B cell (primary cell): ENCODE data around the gene GSTM5. TPM values are rescaled to one million over a fixed set of nuclear protein-coding genes. Genes with fewer than 3 reads are reported as not detected.
"Not testable (repeated sequence)": the region's sequence is repeated elsewhere in the genome, so short reads cannot be mapped to it uniquely, and the experiment has no call there.

Experiments used
- ATAC-seq: fragments of 200-7000 bp; cut with Tn5 transposase; one replicate; pipeline ENCODE4 v1.10.0; 2021; ENCODE audit warnings: low read depth, mild to moderate bottlenecking, moderate number of reproducible peaks, moderate library complexity
- CTCF ChIA-PET: fragments of 350-600 bp; sonication (Branson Sonifier 250); formaldehyde crosslinking; loops from one replicate; lab custom pipeline; 2021; ENCODE audit warnings: antibody characterized with exemption, inconsistent platforms; lab: Charles Lee
- POLR2A ChIA-PET: fragments of 350-600 bp; sonication (Branson Sonifier 250); formaldehyde crosslinking; loops from one replicate; lab custom pipeline; 2021; ENCODE audit warnings: antibody characterized with exemption; lab: Charles Lee
- DNase-seq: peaks from one replicate; pipeline ENCODE4 v3.0.0; 2013
- H2AFZ ChIP-seq: 2 replicates; pipeline ENCODE4 v1.6.1; 2012; ENCODE audit warnings: mild to moderate bottlenecking, low read depth, low read length; ENCODE audit not compliant: insufficient read depth, poor library complexity, severe bottlenecking
- H3K27ac ChIP-seq, 2 donors: 1 replicate in 1 of 2; 2 replicates in 1 of 2; pipeline ENCODE4 v1.5.1; 2012 to 2013; ENCODE audit warnings: low read length in 2 of 2, mild to moderate bottlenecking in 2 of 2, moderate library complexity in 1 of 2
- H3K27me3 ChIP-seq, 4 experiments: fragments of 200-600 bp in 1 of 4; sonication (generic) in 1 of 4; replicated peaks in 1 of 4; 1 replicate in 2 of 4; 2 replicates in 2 of 4; pipeline versions ENCODE4 v1.6.1 to v1.7.0; 2013 to 2016; ENCODE audit warnings: low read length in 3 of 4, mild to moderate bottlenecking in 2 of 4, mixed read lengths in 1 of 4, moderate library complexity in 1 of 4; ENCODE audit not compliant: insufficient read depth in 4 of 4, control insufficient read depth in 3 of 4; ENCODE audit errors: control extremely low read depth in 1 of 4
- H3K36me3 ChIP-seq, 2 experiments: replicated peaks in 1 of 2; 1 replicate in 1 of 2; 2 replicates in 1 of 2; pipeline versions ENCODE4 v1.6.1 to v1.7.1; 2013; ENCODE audit warnings: low read length in 1 of 2; ENCODE audit not compliant: insufficient read depth in 2 of 2, control insufficient read depth in 1 of 2; ENCODE audit errors: control extremely low read depth in 1 of 2, extremely low read depth in 1 of 2
- H3K4me1 ChIP-seq, 2 donors: fragments of 200-600 bp in 1 of 2; sonication (generic) in 1 of 2; 1 replicate in 1 of 2; 2 replicates in 1 of 2; pipeline versions ENCODE4 v1.5.1 to v1.6.1; 2013 to 2017; ENCODE audit warnings: low read length in 2 of 2; ENCODE audit not compliant: control insufficient read depth in 2 of 2, insufficient read depth in 2 of 2
- H3K4me2 ChIP-seq: replicated peaks from 2 replicates; pipeline ENCODE3; 2012; ENCODE audit warnings: mild to moderate bottlenecking, low read depth, low read length; ENCODE audit not compliant: poor library complexity, severe bottlenecking
- H3K4me3 ChIP-seq, 5 experiments: fragments of 200-600 bp in 1 of 5; sonication (generic) in 1 of 5; 1 replicate in 3 of 5; 2 replicates in 2 of 5; pipeline versions ENCODE4 v1.5.1 to v1.7.0; 2011 to 2016; ENCODE audit warnings: low read length in 4 of 5, mild to moderate bottlenecking in 4 of 5, low read depth in 2 of 5, control low read depth in 1 of 5, moderate library complexity in 1 of 5; ENCODE audit not compliant: insufficient read depth in 1 of 5; ENCODE audit errors: control extremely low read depth in 1 of 5, extremely low read depth in 1 of 5
- H3K79me2 ChIP-seq: fragments of 200-600 bp; sonication (generic); one replicate; pipeline ENCODE4 v1.6.0; 2016; ENCODE audit warnings: low read length; ENCODE audit not compliant: control insufficient read depth, insufficient read depth
- H3K9ac ChIP-seq: fragments of 200-600 bp; sonication (generic); 2 replicates; pipeline ENCODE4 v1.6.1; 2017; ENCODE audit warnings: mild to moderate bottlenecking, low read length, moderate library complexity
- H3K9me3 ChIP-seq, 3 donors: one replicate each; pipeline versions ENCODE4 v1.6.1 to v1.7.1; 2013; ENCODE audit warnings: low read length in 2 of 3; ENCODE audit not compliant: control insufficient read depth in 2 of 3, insufficient read depth in 1 of 3; ENCODE audit errors: control extremely low read depth in 1 of 3
- H4K20me1 ChIP-seq: 2 replicates; pipeline ENCODE4 v1.6.0; 2012; ENCODE audit warnings: mild to moderate bottlenecking, low read length; ENCODE audit not compliant: insufficient read depth, control insufficient read depth, poor library complexity, severe bottlenecking
- H3K27ac Mint-ChIP-seq: one replicate; pipeline ENCODE4 v1.8.0; 2021; ENCODE audit warnings: mixed read lengths
- H3K27me3 Mint-ChIP-seq: one replicate; pipeline ENCODE4 v1.8.0; 2021; ENCODE audit warnings: mixed read lengths
- H3K4me1 Mint-ChIP-seq: one replicate; pipeline ENCODE4 v1.8.0; 2021; ENCODE audit warnings: mixed read lengths
- H3K4me3 Mint-ChIP-seq: one replicate; pipeline ENCODE4 v1.8.0; 2021; ENCODE audit warnings: mixed read lengths
- H3K9me3 Mint-ChIP-seq: one replicate; pipeline ENCODE4 v1.8.0; 2022; ENCODE audit warnings: mixed read lengths; ENCODE audit not compliant: insufficient read depth
- CTCF ChIP-seq: fragments of 200-600 bp; IDR thresholded peaks from one replicate; pipeline ENCODE4 v1.8.0; 2022; ENCODE audit warnings: antibody characterized with exemption, mild to moderate bottlenecking
- EZH2 ChIP-seq: IDR thresholded peaks from 2 replicates; pipeline ENCODE4 v1.6.1; 2012; ENCODE audit warnings: borderline replicate concordance, low read depth, mild to moderate bottlenecking, moderate library complexity, low read length; ENCODE audit not compliant: insufficient read depth, poor library complexity, severe bottlenecking
- WGBS: methylation state at CpG from one replicate; pipeline ENCODE4 v1.1.5; 2013; ENCODE audit warnings: missing lambda C conversion rate; ENCODE audit not compliant: insufficient coverage; 5-methylcytosine and 5-hydroxymethylcytosine counted together
- intact Hi-C: fragments of 100-400 bp; cut with micrococcal nuclease; formaldehyde crosslinking; loops from one replicate; pipeline ENCODE4 v1.10.0; 2022
- polyA minus RNA-seq: library from RNA; depleted of rRNA, polyadenylated mRNA; stranded (reverse); fragments of >200 nt; gene quantifications from 2 replicates; pipeline ENCODE4 v1.2.3, GENCODE V29; 2012
- polyA plus RNA-seq: library from polyadenylated mRNA; depleted of rRNA; stranded (reverse); fragments of >200 nt; gene quantifications from 2 replicates; pipeline ENCODE4 v1.2.3, GENCODE V29; 2012
- total RNA-seq, 2 donors: library from RNA; stranded (reverse); fragments of 120-200 nt in 1 of 2; gene quantifications; 1 replicate in 1 of 2; 2 replicates in 1 of 2; pipeline versions ENCODE4 v1.2.3 to v1.2.4, GENCODE V29; 2013 to 2022

The GSTM5 gene
- total RNA-seq (0.15 TPM in 1 of 2 replicates, not detected in the other), polyA plus RNA-seq (0.06 and 0.07 TPM in 2 replicates), polyA minus RNA-seq (not detected in 2 replicates)
- total RNA-seq (2013): 0.28 TPM

- H4K20me1 ChIP-seq, H3K27ac ChIP-seq, H3K36me3 ChIP-seq, POLR2A ChIA-PET, H3K4me1 ChIP-seq, DNase-seq, H3K4me1 Mint-ChIP-seq, H3K79me2 ChIP-seq, CTCF ChIA-PET, H3K9me3 Mint-ChIP-seq, ATAC-seq, intact Hi-C loops, H3K27me3 ChIP-seq: not testable (repeated sequence)
- peak within 1 kb of the TSS in 3 of 5 experiments; percentile 39 to 61 (median 61) for H3K4me3 ChIP-seq
- peak within 1 kb of the TSS; percentile 59 for H3K9ac ChIP-seq
- Mint-ChIP-seq H3K4me3 (peak within 1 kb of the TSS; percentile 87), H3K27ac (peak within 1 kb of the TSS; percentile 86), H3K27me3 (peaks cover 15% of the 10 kb centered on the region)
- H2AFZ ChIP-seq: peak within 1 kb of the TSS; percentile 68
- 59% methylated on average over 27 of the region's 33 CpGs for WGBS
- peak within 1 kb of the TSS; percentile 68 for H3K4me2 ChIP-seq
- H3K9me3 ChIP-seq: peaks cover 0 to 13% (median 6%) of the 10 kb centered on the region in 3 donors
Measured at GRCh38 chr1:109711593-109712320, at the start of gene GSTM5. Gene GSTM5 (plus strand): TSS chr1:109712251. CDS start chr1:109712313, 62 bp downstream.

- Histone ChIP-seq H3K79me2 (no peaks in the 10 kb centered on the region), H3K9me3 (no peaks in the 10 kb centered on the region), H2AFZ (no peak overlapping the region), H3K27me3 (no peaks in the 10 kb centered on the region), H4K20me1 (no peaks in the 10 kb centered on the region), H3K4me2 (no peak overlapping the region), H3K27ac (no peak overlapping the region), H3K4me1 (peaks cover 4 to 14% of the 10 kb centered on the region in 2 donors), H3K4me3 (no peak overlapping the region), H3K9ac (no peak overlapping the region), H3K36me3 (peaks cover 0 to 7% of the 10 kb centered on the region in 2 experiments)
- CTCF ChIA-PET: interaction anchor here (1.4 kb wide), 1 partner anchor 24 kb away, joined by 4 read pairs; no protein-coding TSS in a partner anchor
- Mint-ChIP-seq H3K27ac (no peak overlapping the region), H3K9me3 (no peaks in the 10 kb centered on the region), H3K4me3 (no peak overlapping the region), H3K27me3 (no peaks in the 10 kb centered on the region), H3K4me1 (peaks cover 17% of the 10 kb centered on the region)
- POLR2A ChIA-PET: no interaction called here
- no peak for ATAC-seq
- intact Hi-C loops: no loop called here
- no CpG with 5 or more reads among the region's 1 CpG for WGBS
- TF ChIP-seq CTCF: no peak
- TF ChIP-seq EZH2: no peak
- DNase-seq: no peak
Measured at GRCh38 chr1:109664671-109665070, 47.4 kb upstream of the GSTM5 start.
